GM18519 (cell line): ENCODE measurements around the gene MAT2B.
"Not testable (repeated sequence)": the region's sequence is repeated elsewhere in the genome, so short reads cannot be mapped to it uniquely, and the experiment has no call there.

Experiments
- ATAC-seq: cut with Tn5 transposase; IDR thresholded peaks from one replicate; pipeline ENCODE4 v1.9.1; 2021; ENCODE audit warnings: mild to moderate bottlenecking, moderate library complexity; ENCODE audit not compliant: unreplicated experiment, low FRiP score

Gene MAT2B

DNA sequence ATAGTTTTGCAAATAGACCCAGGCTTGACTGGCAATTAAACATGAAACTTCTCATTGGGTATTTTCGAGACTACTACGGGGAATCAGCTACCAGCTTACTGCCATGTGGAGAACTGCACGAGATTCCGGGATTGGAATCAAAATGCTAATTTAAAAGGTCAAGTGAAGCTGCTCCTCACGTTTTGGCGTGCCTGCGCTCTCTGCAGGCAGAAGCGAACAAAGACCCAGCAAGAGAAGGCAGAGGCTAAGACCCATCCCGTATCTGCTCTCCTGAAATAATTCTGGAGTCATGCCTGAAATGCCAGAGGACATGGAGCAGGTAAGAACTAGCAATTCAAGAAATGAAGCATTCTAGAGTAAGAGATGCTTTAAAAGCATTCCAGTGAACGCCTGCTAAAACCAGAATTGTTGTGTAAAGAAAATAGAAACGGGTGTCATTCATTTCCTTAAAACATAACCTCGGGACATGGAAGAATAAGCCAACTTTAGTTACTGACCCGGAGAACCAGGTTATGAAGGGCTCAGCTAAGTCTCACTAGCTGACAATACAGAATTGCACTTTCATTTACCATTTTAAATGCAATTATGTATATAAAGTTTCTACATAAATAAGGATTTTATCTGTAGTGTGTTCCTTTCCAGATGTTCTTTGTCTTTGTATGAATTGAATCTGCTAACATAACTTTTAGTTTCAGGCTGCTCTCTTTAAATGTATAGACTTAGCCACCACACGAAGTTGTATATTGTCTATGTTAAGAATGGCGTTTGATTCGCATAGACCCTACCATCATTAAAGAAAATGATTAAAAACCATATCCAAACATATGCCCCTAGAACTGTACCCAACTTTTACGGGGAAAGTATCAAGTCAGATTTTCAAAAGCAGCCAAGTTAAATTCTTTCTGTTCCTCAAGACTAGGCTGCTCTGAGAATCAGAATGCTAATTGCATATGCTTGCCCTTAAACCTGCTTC, 2.0 kb upstream of the MAT2B start:
- ATAC-seq, result no peak

GRCh38 chr5:163504079-163504931, 1.1 kb upstream of the MAT2B start:
- ATAC-seq, result no peak

GRCh38 chr5:163505049-163505367, 411 bp upstream of the MAT2B start:
- ATAC-seq, result no peak

DNA sequence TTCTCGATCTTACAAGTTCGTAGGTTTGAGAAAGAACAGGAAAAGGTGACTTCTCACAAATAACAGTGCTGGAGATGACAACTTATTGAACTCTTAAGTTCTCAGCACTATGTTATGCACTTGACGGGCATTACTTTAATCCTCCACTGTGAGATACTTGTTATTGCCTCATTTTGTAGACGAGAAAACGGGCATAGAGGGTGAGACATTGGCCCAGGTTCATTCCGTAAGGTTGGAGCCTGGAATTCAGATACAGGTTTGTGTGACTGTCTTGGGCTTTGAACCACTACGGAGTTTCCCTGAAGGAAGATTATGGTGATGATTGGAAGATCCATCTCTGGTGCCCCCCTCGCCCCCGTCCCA, 657 bp downstream of the MAT2B start:
- peak; percentile 10 for ATAC-seq

GRCh38 chr5:163506726-163507125, 1.3 kb downstream of the MAT2B start:
- peak; percentile 11 for ATAC-seq

DNA sequence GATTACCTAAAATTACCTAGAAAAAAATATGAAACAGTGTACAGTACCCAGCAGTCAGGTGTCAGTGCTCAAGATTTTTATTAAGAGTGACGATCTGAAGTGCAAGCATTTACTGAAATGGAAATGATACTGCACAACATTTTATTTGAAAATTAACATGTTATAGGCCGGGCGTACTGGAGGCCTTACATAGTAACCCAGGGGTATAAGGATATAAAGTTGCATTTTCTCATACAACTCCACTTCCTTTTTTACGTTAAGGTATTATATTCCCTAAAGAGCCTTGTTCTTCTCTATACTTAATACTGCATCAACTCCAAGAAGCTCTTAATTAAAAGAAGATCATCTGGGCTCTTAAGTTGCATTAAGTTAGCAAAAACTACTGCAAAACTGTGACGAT, 3.3 kb downstream of the MAT2B start:
- no peak for ATAC-seq

- no peak for ATAC-seq
Observed at GRCh38 chr5:163509291-163509951, 4.0 kb downstream of the MAT2B start.

- ATAC-seq, result no peak
Observed at GRCh38 chr5:163512526-163512925, 7.1 kb downstream of the MAT2B start.

DNA sequence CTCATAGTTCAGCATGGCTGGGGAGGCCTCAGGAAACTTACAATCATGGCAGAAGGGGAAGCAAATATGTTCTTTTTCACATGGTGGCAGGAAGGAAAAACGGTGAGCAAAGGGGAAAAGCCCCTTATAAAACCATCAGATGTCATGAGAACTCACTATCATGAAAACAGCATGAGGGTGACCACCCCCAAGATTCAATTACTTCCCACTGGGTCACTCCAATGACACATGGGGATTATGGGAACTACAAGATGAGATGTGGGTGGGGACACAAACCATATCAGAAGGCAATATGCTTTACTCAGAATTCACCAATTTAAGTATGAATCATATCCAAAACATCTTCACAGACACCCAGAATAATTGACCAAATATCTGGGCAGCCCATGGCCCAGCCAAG, 19.7 kb downstream of the MAT2B start:
- no peak for ATAC-seq

DNA sequence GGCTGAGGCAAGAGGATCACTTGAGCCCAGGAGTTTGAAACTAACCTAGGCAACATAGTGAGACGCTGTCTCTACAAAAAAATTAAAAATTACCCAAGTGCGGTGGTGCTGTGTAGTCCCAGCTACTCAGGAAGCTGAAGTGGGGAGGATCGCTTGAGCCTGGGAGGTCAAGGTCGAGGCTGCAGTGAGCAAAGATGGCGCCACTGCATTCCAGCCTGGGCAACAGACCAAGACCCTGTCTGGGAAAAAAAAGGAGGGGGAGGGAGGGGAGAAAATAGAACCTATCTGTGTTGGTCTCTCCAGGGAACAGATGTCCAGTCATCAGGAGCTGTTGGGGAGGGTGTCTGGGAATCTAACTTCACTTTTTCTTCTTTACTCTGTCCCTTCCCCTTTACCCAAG, 24.3 kb downstream of the MAT2B start:
- ATAC-seq, result no peak

- no peak for ATAC-seq
Observed at GRCh38 chr5:163531272-163531671, 25.9 kb downstream of the MAT2B start.

DNA sequence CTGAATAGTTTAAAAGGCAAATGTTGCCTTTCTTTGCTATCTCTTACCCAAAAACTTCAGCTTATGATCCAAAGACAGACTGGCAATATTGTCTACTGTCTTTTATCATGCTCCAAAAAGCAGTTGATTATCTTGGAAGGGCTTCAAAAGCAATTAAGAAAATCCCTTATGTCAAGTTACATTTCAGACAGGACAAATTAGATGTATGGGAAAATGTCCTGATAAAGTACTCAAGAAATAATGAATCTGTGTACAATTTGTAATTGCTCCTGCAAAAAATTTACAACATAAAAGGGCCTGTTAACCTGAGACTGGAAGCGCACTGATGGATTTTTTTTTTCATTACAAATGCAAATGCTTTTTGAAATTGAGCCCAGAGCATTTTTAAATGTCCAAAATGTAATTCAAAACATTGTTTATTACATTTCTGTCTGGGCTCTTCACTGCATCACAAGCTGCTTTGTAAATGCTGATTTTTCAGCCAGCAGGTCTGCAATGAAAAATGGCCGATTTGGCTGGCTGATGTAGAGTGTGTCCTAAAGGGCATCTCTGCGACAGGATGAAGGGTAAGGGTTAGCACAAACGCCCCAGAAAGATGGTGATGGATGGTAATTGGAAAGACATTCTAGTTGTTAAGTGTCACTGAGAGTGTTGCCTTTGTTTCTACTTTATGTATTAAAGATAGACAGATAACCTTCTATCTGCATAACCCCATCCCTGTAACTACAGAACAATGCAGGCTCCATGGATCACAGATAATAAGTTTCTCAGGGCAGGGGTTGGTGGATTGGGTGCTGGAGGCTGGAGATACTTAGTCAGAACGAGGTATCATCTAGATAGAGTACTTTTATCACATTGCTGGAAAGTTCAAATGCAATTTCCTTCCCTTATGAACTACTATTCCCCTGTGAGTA, 27.0 kb downstream of the MAT2B start:
- no peak for ATAC-seq

GRCh38 chr5:163533223-163533622, 27.8 kb downstream of the MAT2B start:
- ATAC-seq, result no peak

DNA sequence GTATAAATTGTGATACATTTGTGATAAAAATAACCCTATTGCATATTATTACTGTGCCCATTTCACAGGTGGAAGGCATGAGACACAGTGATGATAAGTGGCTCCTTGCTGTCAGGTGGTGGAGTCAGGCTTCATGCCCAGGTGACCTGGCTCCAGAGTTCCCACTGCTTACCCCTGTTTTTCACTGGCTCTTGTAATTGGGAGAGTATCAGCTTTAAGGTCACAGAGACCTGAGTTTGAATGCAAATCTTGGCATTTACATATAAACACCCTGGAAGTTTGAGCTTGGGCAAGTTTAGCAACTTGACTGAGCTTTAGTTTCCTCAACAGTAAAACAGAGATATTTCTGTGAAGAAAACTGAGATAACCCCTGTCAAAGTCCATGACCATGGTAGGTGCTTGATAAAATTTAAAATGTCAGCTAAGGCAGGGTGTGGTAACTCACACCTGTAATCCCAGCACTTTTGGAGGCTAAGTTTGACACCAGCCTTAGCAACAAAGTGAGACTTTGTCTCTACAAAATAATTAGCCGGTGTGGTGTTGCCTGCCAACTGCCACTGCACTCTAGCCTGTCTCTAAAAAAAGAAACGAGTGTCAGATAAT, 29.2 kb downstream of the MAT2B start:
- no peak for ATAC-seq

DNA sequence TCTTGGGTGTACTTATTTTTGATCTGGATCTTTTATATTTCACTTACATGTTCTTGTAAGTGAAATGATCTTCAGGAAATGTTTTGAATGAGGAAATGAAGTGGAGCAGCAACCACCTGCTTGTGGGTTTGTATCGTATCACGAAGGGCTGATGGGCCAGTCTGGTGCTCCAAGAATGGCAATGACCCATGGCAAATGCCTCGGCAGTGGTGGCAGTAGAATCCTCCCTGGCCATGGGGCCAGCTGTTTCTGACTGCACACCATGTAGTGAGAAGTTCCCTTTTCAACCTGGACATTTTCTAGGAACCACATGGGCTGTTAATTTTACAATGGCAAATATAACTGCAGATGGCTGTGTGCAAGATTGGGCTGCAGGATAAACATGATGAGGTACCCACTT, 29.9 kb downstream of the MAT2B start:
- no peak for ATAC-seq

- not testable (repeated sequence) for ATAC-seq
Observed at GRCh38 chr5:163536442-163536841, 31.0 kb downstream of the MAT2B start.

DNA sequence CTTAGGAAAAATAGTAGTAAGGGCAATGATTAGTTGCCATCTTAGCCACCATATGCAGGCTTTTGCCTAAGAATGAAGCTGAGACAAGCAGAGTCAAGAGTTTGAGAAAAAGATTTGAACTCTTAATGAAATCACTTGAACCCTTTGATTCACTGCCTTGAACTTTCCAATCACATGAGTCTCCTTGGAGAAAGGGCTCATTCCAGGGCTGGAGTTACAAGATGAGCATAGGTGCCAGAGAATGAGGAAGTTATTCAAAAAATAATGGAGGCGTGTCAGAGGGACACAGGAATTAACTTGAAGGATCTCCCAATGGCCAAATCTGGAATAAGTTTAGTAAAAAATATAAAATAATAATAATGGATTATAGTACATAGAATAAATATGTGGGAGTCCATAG, 35.3 kb downstream of the MAT2B start:
- no peak for ATAC-seq

GRCh38 chr5:163542771-163543170, 37.4 kb downstream of the MAT2B start:
- no peak for ATAC-seq

DNA sequence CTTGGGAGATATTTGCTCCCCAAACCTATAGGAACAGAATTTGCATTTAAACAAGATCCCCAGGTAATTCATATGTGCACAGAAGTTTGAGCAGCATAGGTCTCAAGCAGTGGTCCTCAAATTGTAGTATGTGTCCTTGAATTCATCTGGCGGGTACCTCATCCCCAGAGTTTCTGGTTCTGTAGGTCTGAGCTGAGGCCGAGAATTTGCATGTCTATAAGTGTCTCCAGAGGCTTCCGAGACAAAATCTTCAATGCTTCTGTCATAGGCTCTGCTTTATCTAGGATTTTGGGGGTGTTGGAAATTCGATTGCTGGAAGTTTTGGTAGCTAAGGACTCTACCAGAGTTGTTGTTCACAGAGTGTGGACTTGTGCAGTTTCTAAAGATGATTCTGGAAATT, 38.6 kb downstream of the MAT2B start:
- no peak for ATAC-seq

- no peak for ATAC-seq
Observed at GRCh38 chr5:163544836-163545235, 39.4 kb downstream of the MAT2B start.
